Vagina (tissue), 2 donors: ENCODE data around the gene RNF208. TPM values are rescaled to one million over a fixed set of nuclear protein-coding genes. Genes with fewer than 3 reads are reported as not detected.
"Not testable (repeated sequence)": the region's sequence is repeated elsewhere in the genome, so short reads cannot be mapped to it uniquely, and the experiment has no call there.

Source experiments
- DNase-seq, 2 donors: peaks; one replicate each; pipeline ENCODE4 v3.0.0-alpha.2; 2017; ENCODE audit errors: extremely low spot score in 2 of 2
- H3K27ac ChIP-seq: fragments of 200-600 bp; sonication (generic); one replicate; pipeline ENCODE4 v1.5.1; 2019
- H3K27me3 ChIP-seq: fragments of 200-600 bp; sonication (generic); one replicate; pipeline ENCODE4 v1.5.1; 2019
- H3K36me3 ChIP-seq, 2 donors: fragments of 200-600 bp; sonication (generic); one replicate each; pipeline ENCODE4 v1.5.1; 2017 to 2019
- H3K4me1 ChIP-seq: fragments of 200-600 bp; sonication (generic); one replicate; pipeline ENCODE4 v1.5.1; 2019
- H3K4me3 ChIP-seq, 2 donors: fragments of 200-600 bp; sonication (generic); 1 replicate in 1 of 2; 2 replicates in 1 of 2; pipeline ENCODE4 v1.5.1; 2016 to 2019
- H3K9me3 ChIP-seq: fragments of 200-600 bp; sonication (generic); one replicate; pipeline ENCODE4 v1.5.1; 2019
- POLR2A ChIP-seq, 2 donors: fragments of 450-650 bp; IDR thresholded peaks; one replicate each; pipeline ENCODE4 v1.6.1; 2017; ENCODE audit warnings: antibody characterized with exemption in 2 of 2, mild to moderate bottlenecking in 2 of 2, moderate library complexity in 2 of 2
- POLR2AphosphoS5 ChIP-seq, 2 donors: sonication (generic); formaldehyde crosslinking; IDR thresholded peaks; one replicate each; pipeline ENCODE4 v1.9.0; 2017; ENCODE audit warnings: antibody characterized with exemption in 2 of 2, mild to moderate bottlenecking in 2 of 2, low read depth in 1 of 2; ENCODE audit not compliant: insufficient read depth in 1 of 2
- intact Hi-C: fragments of 100-400 bp; cut with DNase I; formaldehyde crosslinking; loops from one replicate; pipeline ENCODE4 v1.15.1; 2023
- total RNA-seq: library from RNA; depleted of rRNA; stranded (reverse); fragments of >200 nt; gene quantifications from one replicate; pipeline ENCODE4 v1.2.3, GENCODE V29; 2016
- TF ChIP-seq, protein P1 (sequence below), 3 experiments: fragments of 450-650 bp in 2 of 3; fragments of 200-600 bp in 1 of 3; sonication (generic) in 1 of 3; IDR thresholded peaks; one replicate each; pipeline ENCODE4 v1.5.1; 2017 to 2019; ENCODE audit warnings: antibody characterized with exemption in 3 of 3, mild to moderate bottlenecking in 2 of 3, moderate library complexity in 2 of 3

The RNF208 gene
- total RNA-seq, 1 donor from 2014 or later = 0.98 TPM

DNA sequence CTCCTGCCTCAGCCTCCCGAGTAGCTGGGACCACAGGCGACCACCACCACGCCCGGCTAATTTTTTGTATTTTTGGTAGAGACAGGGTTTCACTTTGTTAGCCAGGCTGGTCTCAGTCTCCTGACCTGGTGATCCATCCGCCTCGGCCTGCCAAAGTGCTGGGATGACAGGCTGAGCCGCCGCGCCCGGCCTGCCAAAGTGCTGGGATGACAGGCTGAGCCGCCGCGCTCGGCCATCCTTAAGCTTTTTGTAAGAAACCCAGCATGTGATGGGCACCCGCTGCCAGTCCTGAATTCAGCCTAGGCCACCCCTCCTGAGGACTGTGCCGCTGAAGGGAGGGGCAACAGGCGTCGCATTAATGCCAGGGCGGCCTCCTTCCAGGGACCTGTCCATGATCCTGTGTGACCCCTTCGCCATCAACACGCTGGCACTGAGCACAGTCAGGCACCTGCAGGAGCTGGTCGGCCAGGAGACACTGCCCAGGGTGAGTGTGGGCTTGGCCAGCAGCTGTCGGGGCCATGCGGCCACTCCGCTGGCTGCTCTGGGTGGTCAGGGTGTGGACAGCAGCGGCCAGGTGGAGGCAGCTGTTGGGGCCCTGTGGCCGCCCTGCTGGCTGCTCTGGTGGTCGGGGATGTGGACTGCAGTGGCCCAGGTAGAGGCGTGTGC, 43.6 kb upstream of the RNF208 start:
- Histone ChIP-seq H3K27ac (no peak overlapping the region), H3K27me3 (no peaks in the 10 kb centered on the region), H3K4me3 (no peak overlapping the region), H3K4me1 (peaks cover 12% of the 10 kb centered on the region), H3K36me3 (peaks cover 0 to 40% of the 10 kb centered on the region in 2 donors), H3K9me3 (no peaks in the 10 kb centered on the region)
- intact Hi-C loops = no loop called here
- no peak for DNase-seq
- no peak for TF ChIP-seq POLR2AphosphoS5 (IDR thresholded peaks at IDR 0.05; ENCODE audit: insufficient read depth in 1 of 2, low read depth in 1 of 2)
- no peak for TF ChIP-seq POLR2A (IDR thresholded peaks at IDR 0.05)
- TF ChIP-seq, protein P1, sequence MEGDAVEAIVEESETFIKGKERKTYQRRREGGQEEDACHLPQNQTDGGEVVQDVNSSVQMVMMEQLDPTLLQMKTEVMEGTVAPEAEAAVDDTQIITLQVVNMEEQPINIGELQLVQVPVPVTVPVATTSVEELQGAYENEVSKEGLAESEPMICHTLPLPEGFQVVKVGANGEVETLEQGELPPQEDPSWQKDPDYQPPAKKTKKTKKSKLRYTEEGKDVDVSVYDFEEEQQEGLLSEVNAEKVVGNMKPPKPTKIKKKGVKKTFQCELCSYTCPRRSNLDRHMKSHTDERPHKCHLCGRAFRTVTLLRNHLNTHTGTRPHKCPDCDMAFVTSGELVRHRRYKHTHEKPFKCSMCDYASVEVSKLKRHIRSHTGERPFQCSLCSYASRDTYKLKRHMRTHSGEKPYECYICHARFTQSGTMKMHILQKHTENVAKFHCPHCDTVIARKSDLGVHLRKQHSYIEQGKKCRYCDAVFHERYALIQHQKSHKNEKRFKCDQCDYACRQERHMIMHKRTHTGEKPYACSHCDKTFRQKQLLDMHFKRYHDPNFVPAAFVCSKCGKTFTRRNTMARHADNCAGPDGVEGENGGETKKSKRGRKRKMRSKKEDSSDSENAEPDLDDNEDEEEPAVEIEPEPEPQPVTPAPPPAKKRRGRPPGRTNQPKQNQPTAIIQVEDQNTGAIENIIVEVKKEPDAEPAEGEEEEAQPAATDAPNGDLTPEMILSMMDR (IDR thresholded peaks at IDR 0.05) = no peak

DNA sequence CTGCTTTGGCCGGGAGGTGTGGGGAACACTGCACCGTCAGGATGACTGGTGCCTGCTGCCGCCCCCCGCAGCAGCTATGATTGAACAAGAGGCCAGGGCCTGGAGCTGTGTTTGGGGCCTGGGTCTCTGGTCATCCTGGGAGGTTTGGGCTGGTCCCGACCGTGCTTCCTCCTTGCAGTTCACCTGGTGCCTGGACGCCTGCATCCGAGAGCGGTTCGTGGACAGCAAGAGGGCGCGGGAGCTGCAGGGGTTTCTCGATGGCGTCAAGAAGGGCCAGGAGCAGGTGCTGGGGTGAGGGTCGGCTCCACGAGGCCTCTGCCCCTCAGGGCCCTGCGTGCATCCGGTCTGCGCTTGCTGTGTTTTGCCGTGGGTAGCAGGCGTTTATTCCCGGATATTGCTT, 42.0 kb upstream of the RNF208 start:
- no peaks in the 10 kb centered on the region for H3K27me3 ChIP-seq
- H3K36me3 ChIP-seq = peaks cover 0 to 44% of the 10 kb centered on the region in 2 donors
- H3K27ac ChIP-seq = no peak overlapping the region
- H3K4me1 ChIP-seq = peaks cover 5% of the 10 kb centered on the region
- H3K4me3 ChIP-seq = no peak overlapping the region
- no peak for DNase-seq
- TF ChIP-seq POLR2AphosphoS5 (IDR thresholded peaks at IDR 0.05; ENCODE audit: insufficient read depth in 1 of 2, low read depth in 1 of 2) = no peak
- no peak for TF ChIP-seq POLR2A (IDR thresholded peaks at IDR 0.05)
- no peaks in the 10 kb centered on the region for H3K9me3 ChIP-seq
- intact Hi-C loops = no loop called here

DNA sequence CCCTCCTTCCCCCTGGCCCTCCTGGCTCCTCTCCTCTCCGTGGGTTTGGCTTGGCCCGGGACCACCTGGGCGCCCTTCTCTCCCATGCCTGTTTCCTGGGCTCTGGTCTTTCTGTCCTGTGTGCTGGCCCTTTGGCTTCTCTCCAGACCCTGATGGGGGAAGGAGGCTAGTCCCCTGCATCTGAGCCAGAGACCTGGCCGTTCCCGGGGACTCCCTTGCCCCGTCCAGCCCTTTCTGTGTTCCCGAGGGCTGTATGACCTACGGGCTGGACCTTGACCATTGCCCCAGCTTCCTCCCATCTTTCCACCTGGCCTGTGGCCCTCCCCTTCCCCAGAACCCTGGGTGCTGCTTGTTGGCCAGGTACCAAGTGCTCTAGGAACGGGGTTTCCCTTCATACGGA, 41.5 kb upstream of the RNF208 start:
- Histone ChIP-seq H3K27ac (no peak overlapping the region), H3K4me3 (no peak overlapping the region), H3K9me3 (no peaks in the 10 kb centered on the region), H3K36me3 (peaks cover 0 to 49% of the 10 kb centered on the region in 2 donors), H3K27me3 (no peaks in the 10 kb centered on the region), H3K4me1 (peaks cover 5% of the 10 kb centered on the region)
- intact Hi-C loops = no loop called here
- TF ChIP-seq POLR2AphosphoS5 (IDR thresholded peaks at IDR 0.05; ENCODE audit: insufficient read depth in 1 of 2, low read depth in 1 of 2) = no peak
- no peak for TF ChIP-seq POLR2A (IDR thresholded peaks at IDR 0.05)
- TF ChIP-seq, protein P1 (IDR thresholded peaks at IDR 0.05) = no peak
- DNase-seq = no peak

DNA sequence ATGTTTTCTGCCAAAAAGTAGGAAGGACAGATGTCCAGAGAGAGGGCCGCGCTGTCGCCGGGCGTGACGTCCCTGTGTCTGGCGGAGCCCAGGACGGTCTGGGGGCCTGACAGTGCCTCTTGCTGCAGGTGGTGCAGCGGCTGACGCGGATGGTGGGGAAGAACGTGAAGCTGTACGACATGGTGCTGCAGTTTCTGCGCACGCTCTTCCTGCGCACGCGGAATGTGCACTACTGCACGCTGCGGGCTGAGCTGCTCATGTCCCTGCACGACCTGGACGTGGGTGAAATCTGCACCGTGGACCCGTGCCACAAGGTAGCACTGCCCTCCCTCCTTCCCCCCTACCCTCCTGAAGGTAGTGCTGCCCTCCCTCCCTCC, 40.9 kb upstream of the RNF208 start:
- Histone ChIP-seq H3K9me3 (no peaks in the 10 kb centered on the region), H3K27ac (no peak overlapping the region), H3K27me3 (no peaks in the 10 kb centered on the region), H3K4me1 (no peaks in the 10 kb centered on the region), H3K36me3 (peaks cover 0 to 53% of the 10 kb centered on the region in 2 donors), H3K4me3 (no peak overlapping the region)
- intact Hi-C loops = no loop called here
- TF ChIP-seq POLR2A (IDR thresholded peaks at IDR 0.05) (no peak), POLR2AphosphoS5 (IDR thresholded peaks at IDR 0.05; ENCODE audit: insufficient read depth in 1 of 2, low read depth in 1 of 2) (no peak)
- TF ChIP-seq, protein P1 (IDR thresholded peaks at IDR 0.05) = no peak
- DNase-seq = no peak

DNA sequence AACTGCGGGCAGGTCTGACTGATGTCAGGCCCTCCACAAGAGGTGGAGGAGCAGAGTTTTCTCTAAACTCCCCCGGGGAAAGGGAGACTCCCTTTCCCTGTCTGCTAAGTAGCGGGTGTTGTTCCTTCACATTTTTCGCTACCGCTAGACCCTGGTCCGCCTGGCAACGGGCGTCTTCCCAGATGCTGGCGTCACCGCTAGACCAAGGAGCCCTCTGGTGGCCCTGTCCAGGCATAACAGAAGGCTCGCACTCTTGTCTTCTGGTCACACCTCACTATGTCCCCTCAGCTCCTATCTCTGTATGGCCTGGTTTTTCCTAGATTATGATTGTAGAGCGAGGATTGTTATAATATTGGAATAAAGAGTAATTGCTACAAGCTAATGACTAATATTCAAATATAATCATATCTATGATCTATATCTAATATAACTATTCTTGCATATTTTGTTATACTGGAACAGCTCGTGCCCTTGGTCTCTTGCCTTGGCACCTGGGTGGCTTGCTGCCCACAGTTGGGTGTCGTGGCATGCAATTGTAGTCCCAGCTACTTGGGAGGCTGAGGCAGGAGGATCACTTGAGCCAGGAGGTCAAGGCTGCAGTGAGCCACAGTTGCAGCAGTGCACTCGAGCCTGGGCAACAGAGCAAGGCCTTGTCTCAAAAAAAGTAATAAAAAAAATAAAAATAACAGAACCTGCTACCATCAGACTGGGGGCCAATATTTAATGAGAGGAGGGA, 40.3 kb upstream of the RNF208 start:
- H3K4me3 ChIP-seq, intact Hi-C loops, H3K27me3 ChIP-seq, DNase-seq, H3K9me3 ChIP-seq, H3K4me1 ChIP-seq, H3K27ac ChIP-seq: not testable (repeated sequence)
- TF ChIP-seq, protein P1 (IDR thresholded peaks at IDR 0.05) = peak; percentile 14 to 34 (median 15)
- H3K36me3 ChIP-seq = peaks cover 0 to 52% of the 10 kb centered on the region in 2 donors
